Brain microvascular endothelial cell (primary cell): ENCODE data around the gene UVSSA.
A peak's percentile ranks its signal among the peaks of the same experiment; 100 is the strongest.

ENCODE experiments used
- DNase-seq: peaks from one replicate; pipeline ENCODE4 v3.0.0-alpha.2; 2020
- H3K27ac ChIP-seq: fragments of 250-450 bp; sonication (Bioruptor Pico); 2 replicates; pipeline ENCODE4 v1.5.1; 2020; ENCODE audit warnings: mild to moderate bottlenecking, moderate library complexity
- H3K27me3 ChIP-seq: fragments of 250-450 bp; sonication (Bioruptor Pico); replicated peaks from 2 replicates; pipeline ENCODE4 v1.5.1; 2020; ENCODE audit warnings: mild to moderate bottlenecking
- H3K36me3 ChIP-seq: fragments of 250-450 bp; sonication (Bioruptor Pico); replicated peaks from 2 replicates; pipeline ENCODE4 v1.5.1; 2020; ENCODE audit warnings: mild to moderate bottlenecking
- H3K4me3 ChIP-seq: 2 replicates; pipeline ENCODE4 v1.5.1; 2011; ENCODE audit warnings: low read depth, mild to moderate bottlenecking, control low read depth, low read length, moderate library complexity
- in situ Hi-C: cut with HindIII; loops from 2 replicates; pipeline ENCODE4 v1.10.0; 2017; ENCODE audit warnings: low sequenced_read_pairs, low pct_ligation_motif_present
- TF ChIP-seq, protein P1 (sequence below): IDR thresholded peaks from 2 replicates; pipeline ENCODE4 v1.5.1; 2011; ENCODE audit warnings: low read depth, mild to moderate bottlenecking, moderate library complexity, low read length, control low read depth, inconsistent platforms; ENCODE audit errors: missing control alignments

The UVSSA gene

DNA sequence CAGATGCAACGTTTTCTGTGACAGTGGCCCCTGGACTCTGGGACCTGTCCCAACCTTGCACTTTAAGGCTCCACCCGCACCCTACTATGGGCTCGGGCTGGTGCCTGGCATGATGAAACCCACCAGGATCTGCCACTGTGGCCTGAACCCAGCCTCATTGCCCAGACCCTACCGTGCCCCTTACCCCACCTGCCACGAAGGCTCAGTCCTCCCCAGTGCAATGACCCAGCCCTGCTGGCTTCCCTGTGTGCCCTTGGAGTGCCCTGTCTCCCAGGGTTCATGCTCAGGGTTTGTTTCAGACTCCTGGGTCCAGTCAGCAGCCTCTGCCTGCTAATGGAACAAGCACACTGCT is 3.1 kb downstream of the UVSSA start:
- TF ChIP-seq, protein P1, sequence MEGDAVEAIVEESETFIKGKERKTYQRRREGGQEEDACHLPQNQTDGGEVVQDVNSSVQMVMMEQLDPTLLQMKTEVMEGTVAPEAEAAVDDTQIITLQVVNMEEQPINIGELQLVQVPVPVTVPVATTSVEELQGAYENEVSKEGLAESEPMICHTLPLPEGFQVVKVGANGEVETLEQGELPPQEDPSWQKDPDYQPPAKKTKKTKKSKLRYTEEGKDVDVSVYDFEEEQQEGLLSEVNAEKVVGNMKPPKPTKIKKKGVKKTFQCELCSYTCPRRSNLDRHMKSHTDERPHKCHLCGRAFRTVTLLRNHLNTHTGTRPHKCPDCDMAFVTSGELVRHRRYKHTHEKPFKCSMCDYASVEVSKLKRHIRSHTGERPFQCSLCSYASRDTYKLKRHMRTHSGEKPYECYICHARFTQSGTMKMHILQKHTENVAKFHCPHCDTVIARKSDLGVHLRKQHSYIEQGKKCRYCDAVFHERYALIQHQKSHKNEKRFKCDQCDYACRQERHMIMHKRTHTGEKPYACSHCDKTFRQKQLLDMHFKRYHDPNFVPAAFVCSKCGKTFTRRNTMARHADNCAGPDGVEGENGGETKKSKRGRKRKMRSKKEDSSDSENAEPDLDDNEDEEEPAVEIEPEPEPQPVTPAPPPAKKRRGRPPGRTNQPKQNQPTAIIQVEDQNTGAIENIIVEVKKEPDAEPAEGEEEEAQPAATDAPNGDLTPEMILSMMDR: no peak
- H3K27me3 ChIP-seq: no peaks in the 10 kb centered on the region
- no peak overlapping the region for H3K4me3 ChIP-seq
- DNase-seq: no peak
- in situ Hi-C loops: no loop called here
- H3K27ac ChIP-seq: no peak overlapping the region
- H3K36me3 ChIP-seq: peaks cover 3% of the 10 kb centered on the region

DNA sequence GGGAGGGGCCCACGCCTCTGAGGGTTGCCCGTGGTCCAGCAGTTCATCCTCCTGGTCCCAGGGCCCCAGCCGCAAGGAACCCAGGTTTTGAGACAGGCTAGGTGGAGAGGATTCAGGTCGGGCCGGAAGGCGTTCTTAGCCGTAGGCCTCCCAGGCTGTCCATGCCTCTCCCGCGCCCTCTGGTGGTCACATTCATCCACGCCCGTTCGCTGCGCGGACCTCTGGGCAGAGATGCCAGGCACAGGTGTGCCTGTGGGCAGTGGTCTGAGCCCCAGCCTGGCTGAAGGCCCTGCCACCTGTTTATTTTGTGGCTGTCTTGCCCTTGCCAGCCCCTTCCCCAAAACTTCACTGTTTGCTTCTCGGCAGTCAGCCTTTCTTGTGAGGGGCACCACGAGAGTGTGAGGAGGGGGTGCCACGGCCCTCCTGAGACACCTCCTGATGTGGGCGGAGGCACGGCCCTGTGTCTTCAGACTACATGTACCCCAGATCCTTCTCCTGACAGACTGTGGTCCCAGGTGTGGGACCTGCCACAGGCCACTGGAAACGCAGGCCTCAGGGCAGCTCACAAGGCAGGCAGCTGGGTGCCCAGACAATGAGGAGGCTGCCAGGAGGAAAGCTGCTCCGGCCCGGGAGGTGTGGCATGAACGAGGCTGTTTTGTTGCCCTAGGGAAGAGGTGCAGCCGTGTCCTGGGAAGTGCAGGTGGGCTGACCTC is 5.0 kb downstream of the UVSSA start:
- peaks cover 9% of the 10 kb centered on the region for H3K36me3 ChIP-seq
- in situ Hi-C loops: no loop called here
- no peak overlapping the region for H3K27ac ChIP-seq

DNA sequence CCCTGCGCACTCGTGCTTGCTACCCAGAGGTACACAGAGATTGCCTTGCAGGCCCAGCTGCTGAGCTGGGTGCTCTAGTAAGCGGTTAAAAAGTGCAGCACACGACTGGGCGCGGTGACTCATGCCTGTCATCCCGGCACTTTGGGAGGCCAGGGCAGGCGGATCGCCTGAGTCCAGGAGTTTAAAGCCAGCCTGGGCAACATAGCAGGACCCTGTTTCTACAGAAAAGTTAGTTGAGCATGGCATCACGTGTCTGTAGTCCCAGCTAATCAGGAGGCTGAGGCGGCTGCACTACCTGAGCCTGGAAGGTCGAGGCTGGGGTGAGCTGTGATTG is 5.5 kb downstream of the UVSSA start:
- no peak for DNase-seq
- Histone ChIP-seq H3K27ac (no peak overlapping the region), H3K4me3 (no peak overlapping the region), H3K27me3 (no peaks in the 10 kb centered on the region), H3K36me3 (peaks cover 9% of the 10 kb centered on the region)
- in situ Hi-C loops: no loop called here
- TF ChIP-seq, protein P1: no peak

More for the DNA sequence above, 5.0 kb downstream of the UVSSA start:
- TF ChIP-seq, protein P1: peak; percentile 99
- DNase-seq: peak; percentile 58
- Histone ChIP-seq H3K4me3 (no peak overlapping the region), H3K27me3 (no peaks in the 10 kb centered on the region)

DNA sequence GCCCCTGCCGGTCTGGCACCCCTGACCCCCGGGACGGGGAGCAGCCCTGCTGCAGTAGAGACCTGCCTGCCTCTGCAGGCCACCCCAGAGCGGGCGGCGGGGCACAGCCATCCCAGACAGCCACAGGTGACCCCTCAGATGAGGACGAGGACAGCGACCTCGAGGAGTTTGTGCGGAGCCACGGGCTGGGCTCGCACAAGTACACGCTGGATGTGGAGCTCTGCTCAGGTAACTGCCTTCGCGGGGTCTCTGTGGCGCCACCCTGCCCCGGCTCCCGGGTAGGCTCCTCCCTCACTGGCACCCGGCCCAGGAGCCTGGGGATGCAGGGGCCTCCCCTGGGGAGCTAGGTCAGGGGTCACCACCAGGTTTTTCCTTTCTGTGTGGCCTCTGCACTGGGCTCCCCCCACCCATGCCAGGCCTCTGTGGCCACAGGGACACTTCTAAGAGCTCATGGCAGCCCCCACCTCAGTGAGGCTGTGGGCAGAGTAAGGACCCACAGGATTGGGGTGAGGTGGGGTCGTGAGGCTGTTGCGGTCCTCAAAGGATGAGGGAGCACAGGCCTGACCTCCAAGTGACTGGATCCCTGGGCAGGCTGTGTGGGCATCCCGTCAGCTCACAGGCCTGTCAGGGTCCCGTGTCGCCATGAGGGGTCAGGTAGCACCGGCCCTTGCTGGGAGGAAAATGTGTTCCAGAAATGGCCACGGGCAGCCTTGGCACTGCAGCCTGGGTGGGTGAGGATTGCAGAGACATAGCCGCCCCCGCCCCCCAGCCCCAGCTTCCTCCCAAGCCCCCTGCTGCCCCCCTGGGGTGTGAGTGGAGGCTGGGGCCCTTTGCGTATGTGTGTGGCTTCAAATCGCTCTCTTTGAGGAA is 6.4 kb downstream of the UVSSA start:
- Histone ChIP-seq H3K27ac (no peak overlapping the region), H3K36me3 (peaks cover 9% of the 10 kb centered on the region), H3K4me3 (no peak overlapping the region), H3K27me3 (no peaks in the 10 kb centered on the region)
- in situ Hi-C loops: no loop called here
- no peak for DNase-seq
- TF ChIP-seq, protein P1: no peak

DNA sequence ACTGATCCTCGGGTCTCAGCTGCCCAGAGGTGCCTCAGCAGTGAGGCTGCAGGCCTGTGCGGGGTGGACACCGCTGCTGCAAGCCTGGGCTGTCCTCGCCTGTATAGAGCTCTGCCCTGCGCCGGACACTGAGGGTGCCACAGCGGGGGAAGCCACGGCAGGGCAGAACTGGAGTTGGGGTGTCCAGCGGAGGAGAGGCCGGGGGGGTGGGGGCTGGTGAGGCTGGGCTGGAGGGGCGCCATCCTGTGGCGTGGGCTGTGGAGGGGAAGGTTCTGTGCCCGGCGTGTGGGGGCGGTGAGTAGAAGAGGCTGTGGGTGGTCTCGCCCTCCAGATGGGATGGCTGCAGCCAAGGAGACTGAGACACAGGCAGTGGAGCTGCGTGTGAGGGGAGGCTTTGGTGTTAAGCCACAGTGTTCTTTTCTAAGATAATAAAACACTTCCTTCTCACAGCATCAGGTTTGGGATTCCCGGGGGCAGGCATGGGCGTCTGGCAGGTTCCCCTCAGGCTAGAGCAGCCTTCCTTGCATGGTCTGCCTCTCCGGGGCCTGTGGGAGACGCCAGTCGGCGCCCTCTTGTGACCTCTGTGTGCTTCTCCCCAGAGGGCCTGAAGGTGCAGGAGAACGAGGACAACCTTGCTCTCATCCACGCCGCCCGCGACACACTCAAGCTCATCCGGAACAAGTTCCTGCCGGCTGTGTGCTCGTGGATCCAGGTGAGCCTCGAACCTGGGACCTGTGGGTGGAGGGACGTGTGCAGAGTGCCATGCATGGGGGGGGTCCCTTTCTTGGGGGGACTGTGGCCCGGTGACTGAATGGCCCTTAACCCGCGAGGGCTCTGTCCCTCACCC is 7.4 kb downstream of the UVSSA start:
- TF ChIP-seq, protein P1: no peak
- H3K4me3 ChIP-seq: no peak overlapping the region
- DNase-seq: no peak
- in situ Hi-C loops: no loop called here
- peaks cover 9% of the 10 kb centered on the region for H3K36me3 ChIP-seq
- no peaks in the 10 kb centered on the region for H3K27me3 ChIP-seq
- no peak overlapping the region for H3K27ac ChIP-seq
